Activated T-cell treated with anti-CD3 and anti-CD28 coated beads for 4 hours (primary cell): ENCODE measurements around the gene BAHCC1.
"Not testable (repeated sequence)": the region's sequence is repeated elsewhere in the genome, so short reads cannot be mapped to it uniquely, and the experiment has no call there.

Source experiments
- DNase-seq: peaks from one replicate; pipeline ENCODE4 v3.0.0-alpha.2; 2020

Gene BAHCC1

GRCh38 chr17:81414756-81415516 lies 19.7 kb downstream of the BAHCC1 start:
- DNase-seq, result no peak

- no peak for DNase-seq
These were observed 20.4 kb downstream of the BAHCC1 start for GRCh38 chr17:81415681-81416080.

DNA sequence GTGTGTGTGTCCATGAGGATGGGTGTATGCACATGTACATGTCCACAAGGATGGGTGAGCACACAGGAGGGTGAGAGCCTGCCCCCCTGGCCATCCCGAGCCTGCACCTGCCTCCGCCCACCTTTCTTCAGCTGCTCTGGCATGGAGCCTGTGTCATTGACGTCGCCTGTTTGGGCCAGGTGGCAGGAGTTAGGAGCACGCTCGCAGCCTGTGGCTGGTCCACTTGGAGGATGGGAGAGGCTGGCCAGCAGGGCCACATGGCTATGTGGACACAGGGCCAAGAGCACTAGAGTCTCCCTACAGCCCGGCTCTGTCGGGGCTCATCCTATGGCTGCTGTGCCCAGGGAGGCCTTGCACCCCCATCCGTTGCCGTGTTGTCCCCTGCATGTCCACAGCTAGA lies 21.4 kb downstream of the BAHCC1 start:
- no peak for DNase-seq

- DNase-seq, result no peak
These were observed 22.0 kb downstream of the BAHCC1 start for GRCh38 chr17:81417049-81417878.

DNA sequence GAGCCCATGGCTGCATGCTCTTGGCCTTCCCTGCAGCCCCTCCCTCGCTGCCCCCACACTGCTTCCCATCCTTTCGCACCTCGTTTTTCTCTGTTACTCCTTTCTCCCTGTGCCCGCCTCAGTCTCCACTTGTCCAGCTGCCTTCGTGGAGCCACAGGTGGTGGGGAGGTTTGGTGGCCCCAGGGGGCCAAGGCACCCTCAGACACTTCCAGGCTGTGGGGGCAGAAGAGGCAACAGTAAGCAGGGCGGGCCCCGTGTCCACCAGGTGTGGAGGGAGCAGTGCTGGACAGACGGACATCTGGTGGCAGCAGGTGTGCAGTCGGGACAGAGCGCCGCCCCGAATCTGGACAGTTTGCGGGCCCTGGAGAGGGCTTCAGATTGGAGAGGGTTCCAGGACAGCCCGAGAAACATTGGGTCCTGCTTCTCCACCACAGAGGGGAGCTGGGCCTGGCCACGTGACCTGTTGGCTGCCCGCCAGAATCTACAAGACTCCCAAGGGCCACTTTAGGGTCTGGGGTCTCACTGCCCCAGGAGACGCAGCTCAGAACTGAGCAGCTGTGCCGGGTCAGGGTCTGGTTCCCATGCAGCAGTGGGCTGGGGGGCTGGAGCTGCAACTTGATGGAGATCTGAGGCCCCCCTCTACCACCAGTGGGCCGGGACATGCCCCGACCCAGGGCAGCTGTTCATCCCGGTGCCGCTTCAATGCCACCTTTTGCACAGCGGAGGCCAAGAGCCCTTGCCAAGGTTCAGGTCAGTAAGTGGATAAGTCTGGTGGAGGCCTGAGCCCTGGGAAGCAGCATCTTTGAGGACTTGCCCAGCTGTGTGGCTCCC lies 22.8 kb downstream of the BAHCC1 start:
- DNase-seq, result no peak

GRCh38 chr17:81418710-81419318 lies 23.6 kb downstream of the BAHCC1 start:
- DNase-seq, result no peak

DNA sequence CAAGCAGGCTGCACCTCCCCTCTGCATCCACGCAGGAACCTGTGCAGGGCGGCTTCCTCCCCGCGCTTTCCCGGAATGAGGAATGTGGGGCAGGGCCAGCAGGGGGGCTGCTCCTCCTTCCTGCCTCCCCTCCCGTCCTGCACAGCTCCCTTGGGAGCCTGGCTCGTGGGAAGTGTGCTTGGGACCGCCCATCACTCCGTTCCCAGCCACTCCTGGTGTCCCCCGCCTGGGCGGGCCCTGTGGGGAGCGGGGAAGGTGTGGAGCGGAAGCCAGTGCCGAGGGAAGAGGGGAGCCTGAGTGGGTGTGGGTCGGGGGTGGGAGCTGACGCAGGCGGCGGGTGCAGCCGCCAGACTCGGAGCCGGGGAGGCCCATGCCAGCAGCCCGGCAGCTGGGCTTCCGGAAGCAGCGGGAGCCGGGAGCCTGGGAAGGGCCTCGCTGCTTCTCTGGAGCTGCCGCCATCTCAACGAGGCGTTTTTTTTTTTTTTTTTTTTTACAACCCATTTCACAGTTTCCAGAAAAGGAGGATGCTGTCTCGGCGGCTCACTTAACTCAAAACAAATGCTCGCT lies 24.1 kb downstream of the BAHCC1 start:
- DNase-seq, result no peak

DNA sequence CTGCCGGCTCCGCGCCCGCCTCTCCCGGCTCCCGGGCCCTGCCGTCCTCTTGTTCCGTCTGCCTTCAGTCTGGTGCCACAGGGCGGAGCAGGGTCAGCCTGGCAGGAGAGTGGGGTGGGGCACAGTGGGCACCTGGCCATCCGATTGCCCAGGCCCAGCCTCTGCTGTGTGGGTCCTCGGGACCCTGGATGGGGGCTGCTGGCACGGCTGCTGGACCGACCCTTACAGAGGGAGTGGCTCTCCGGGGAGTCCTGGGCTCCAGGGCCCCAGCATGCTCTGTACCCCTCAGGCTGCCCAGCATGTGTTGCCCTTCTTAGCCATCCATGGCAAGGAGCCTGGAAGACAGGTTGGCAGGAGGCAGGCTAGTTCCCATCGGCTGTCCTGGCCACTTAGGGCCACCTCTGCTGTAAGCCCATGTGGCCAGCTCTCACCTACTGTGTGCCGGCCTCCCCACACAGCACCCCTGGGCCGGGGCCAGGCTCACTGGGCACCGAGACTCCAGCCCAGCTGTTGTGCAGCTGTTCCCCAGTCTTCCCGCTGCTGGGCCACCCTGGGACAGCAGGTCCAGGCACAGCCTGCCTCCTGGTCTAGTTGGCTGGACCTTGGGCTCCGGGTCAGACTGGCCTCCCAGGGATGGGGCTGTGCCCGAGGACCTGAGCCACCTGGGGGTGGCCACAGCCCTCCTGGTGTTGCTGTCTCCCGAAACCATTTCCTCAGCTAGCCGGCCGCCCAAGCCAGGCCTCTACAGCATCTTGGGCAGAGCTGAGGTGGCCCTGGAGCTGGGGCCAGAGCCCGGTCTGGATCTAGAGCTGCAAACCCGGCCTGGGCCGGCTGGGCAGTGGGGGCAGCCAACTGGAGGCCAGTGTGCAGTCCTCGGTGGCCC lies 24.9 kb downstream of the BAHCC1 start:
- DNase-seq, result no peak

GRCh38 chr17:81420769-81421462 lies 25.7 kb downstream of the BAHCC1 start:
- no peak for DNase-seq

GRCh38 chr17:81422776-81423697 lies 27.8 kb downstream of the BAHCC1 start:
- DNase-seq, result no peak

DNA sequence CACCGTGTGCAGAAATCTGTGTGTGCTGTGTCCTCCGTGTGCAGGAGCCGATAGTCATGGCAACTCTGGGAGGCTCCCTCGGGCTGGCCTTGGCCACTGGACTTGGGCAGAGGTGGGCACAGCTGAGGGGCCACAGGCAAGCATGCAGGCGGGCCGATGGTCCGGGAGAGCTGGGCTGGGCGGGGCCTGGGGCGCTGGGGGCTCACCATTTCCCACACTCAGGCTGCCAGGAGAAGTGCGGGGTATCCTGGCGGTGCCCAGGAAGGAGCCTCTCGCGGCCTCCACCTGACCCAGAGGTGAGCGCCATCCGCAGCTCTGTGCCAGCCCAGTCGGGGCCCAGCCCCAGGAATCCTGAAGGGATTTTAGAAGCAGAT lies 28.4 kb downstream of the BAHCC1 start:
- DNase-seq, result no peak

DNA sequence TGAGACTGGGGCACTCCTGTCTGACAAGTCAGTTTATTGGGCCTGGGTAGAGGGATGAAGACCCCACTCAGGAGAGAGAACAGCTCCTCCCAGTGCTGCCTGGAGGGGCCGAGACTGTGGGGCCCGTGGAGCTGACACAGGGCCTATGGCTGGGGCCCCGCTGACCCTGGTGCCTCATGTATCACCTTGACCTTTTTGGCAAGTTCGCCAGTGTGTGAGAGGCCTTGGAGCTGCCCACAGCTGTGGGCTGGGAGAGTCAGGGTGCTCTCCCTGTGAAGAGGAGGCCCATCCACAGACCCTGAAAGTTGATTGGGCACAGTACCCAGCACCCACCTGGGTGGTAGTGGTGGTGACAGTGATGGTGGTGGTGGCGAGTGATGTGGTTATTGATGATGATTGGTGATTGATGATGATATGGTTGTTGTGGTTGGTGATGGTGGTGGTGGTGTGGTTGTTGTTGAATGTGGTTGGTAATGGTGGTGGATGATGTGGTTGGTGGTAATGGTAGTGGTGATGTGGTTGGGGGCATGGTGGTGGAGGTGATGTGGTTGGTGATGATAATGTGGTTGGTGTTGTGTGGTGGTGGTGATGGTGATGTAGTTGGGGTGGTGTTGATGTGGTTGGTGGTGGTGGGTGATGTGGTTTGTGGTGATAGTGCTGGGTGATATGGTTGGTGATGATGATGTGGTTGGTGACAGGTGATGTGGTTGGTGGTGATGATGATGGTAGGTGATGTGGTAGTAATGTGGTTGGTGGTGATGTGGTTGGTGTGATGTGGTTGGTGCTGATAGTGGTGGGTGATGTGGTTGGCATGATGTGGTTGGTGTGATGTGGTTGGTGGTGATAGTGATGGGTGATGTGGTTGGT lies 29.1 kb downstream of the BAHCC1 start:
- DNase-seq, result no peak

DNA sequence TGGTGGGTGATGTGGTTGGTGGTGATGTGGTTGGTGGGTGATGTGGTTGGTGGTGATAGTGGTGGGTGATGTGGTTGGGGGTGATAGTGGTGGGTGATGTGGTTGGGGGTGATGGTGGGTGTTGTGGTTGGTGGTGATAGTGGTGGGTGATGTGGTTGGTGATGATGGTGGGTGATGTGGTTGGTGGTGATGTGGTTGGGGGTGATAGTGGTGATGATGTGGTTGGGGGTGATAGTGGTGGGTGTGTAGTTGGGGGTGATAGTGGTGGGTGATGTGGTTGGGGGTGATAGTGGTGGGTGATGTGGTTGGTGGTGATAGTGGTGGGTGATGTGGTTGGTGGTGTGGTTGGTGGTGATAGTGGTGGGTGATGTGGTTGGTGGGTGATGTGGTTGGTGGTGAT lies 29.8 kb downstream of the BAHCC1 start:
- not testable (repeated sequence) for DNase-seq

DNA sequence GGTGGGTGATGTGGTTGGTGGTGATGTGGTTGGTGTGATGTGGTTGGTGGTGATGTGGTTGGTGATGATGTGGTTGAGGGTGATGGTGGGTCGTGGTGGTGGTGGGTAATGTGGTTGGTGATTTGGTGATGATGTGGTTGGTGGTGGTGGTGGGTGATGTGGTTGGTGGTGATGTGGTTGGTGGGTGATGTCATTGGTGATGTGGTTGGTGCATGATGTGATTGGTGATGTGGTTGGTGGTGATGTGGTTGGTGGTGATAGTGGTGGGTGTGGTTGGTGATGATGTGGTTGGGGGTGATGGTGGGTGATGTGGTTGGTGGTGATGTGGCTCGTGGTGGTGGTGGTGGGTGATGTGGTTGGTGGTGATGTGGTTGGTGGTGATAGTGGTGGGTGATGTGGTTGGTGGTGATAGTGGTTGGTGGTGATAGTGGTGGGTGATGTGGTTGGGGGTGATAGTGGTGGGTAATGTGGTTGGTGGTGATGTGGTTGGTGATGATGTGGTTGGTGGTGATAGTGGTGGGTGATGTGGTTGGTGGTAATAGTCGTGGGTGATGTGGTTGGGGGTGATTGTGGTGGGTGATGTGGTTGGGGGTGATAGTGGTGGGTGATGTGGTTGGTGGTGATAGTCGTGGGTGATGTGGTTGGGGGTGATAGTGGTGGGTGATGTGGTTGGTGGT lies 30.6 kb downstream of the BAHCC1 start:
- not testable (repeated sequence) for DNase-seq

GRCh38 chr17:81426393-81427172 lies 31.3 kb downstream of the BAHCC1 start:
- no peak for DNase-seq

DNA sequence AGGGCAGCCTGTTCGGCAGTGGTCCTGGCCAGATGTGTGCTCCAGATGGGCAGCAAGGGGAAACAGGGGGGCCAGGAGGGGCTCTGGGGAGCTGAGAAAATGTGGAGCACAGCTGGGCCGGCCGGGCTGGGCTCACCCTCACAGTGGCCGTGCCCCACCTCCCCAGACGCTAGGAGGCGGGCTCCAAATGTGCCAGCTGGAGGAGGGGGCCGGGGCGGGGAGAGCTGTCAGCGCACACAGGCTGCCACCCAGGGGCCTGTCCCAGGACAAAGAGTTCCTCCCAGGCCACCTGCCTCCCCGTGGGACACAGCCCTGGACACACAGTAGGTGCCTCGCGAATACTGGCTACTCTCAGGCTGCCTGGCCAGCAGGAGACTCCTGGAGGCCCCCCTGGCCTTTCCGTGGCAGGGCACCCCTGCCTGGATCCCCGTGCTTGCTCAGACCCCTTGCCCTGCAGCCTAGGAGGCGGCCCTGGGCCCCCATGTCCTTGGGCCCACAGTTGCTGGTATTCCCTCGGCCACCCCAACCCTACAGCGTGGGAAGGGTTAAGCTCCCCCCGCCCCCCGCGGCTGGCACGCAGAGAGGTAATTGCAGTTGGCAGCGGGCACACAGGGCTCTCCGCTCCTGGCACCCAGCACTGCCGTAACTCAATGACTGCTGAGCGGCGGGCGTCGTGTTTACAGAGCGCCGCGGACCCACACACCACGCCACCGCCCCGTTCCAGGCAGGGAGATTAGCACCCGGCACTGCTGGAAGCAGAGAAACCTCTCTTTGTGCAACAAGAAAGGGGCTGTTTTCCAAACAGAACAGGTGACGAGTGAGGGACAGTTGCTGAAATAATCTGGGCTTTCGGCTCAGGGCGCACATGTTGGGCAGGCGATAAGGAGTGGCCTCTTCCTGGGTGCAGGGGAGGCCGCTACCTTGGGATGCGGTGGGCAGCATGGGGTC lies 32.2 kb downstream of the BAHCC1 start:
- DNase-seq, result no peak
